ENCODE data around the gene ABCA4.

The ABCA4 gene

GRCh38 chr1:94104776-94105580 is 16.0 kb downstream of the ABCA4 start:
- DNase-seq (ENCODE audit: low spot score): no peak

GRCh38 chr1:94104127-94104684 is 16.7 kb downstream of the ABCA4 start:
- no peak for DNase-seq (ENCODE audit: low spot score)

GRCh38 chr1:94103608-94104007 is 17.3 kb downstream of the ABCA4 start:
- no peak for DNase-seq (ENCODE audit: low spot score)

GRCh38 chr1:94101613-94102525 is 19.1 kb downstream of the ABCA4 start:
- DNase-seq (ENCODE audit: low spot score): peak; percentile 30

- DNase-seq (ENCODE audit: low spot score): peak; percentile 13
Observed at GRCh38 chr1:94100785-94101612, 19.9 kb downstream of the ABCA4 start.

GRCh38 chr1:94100129-94100784 is 20.7 kb downstream of the ABCA4 start:
- DNase-seq (ENCODE audit: low spot score): no peak

- DNase-seq (ENCODE audit: low spot score): no peak
Observed at GRCh38 chr1:94099303-94099702, 21.6 kb downstream of the ABCA4 start.

- no peak for DNase-seq (ENCODE audit: low spot score)
Observed at GRCh38 chr1:94098585-94099111, 22.3 kb downstream of the ABCA4 start.

- no peak for DNase-seq (ENCODE audit: low spot score)
Observed at GRCh38 chr1:94096797-94097549, 24.0 kb downstream of the ABCA4 start.

GRCh38 chr1:94095744-94096469 is 25.0 kb downstream of the ABCA4 start:
- DNase-seq (ENCODE audit: low spot score): no peak

- peak; percentile 46 for DNase-seq (ENCODE audit: low spot score)
Observed at GRCh38 chr1:94095112-94095637, 25.8 kb downstream of the ABCA4 start.

- peak; percentile 58 for DNase-seq (ENCODE audit: low spot score)
Observed at GRCh38 chr1:94094469-94095111, 26.4 kb downstream of the ABCA4 start.

GRCh38 chr1:94093996-94094395 is 27.0 kb downstream of the ABCA4 start:
- peak; percentile 75 for DNase-seq (ENCODE audit: low spot score)

- no peak for DNase-seq (ENCODE audit: low spot score)
Observed at GRCh38 chr1:94093396-94093795, 27.6 kb downstream of the ABCA4 start.

GRCh38 chr1:94092210-94092613 is 28.7 kb downstream of the ABCA4 start:
- DNase-seq (ENCODE audit: low spot score): peak; percentile 63

GRCh38 chr1:94090761-94091160 is 30.2 kb downstream of the ABCA4 start:
- peak; percentile 42 for DNase-seq (ENCODE audit: low spot score)

- no peak for DNase-seq (ENCODE audit: low spot score)
Observed at GRCh38 chr1:94087193-94087592, 33.8 kb downstream of the ABCA4 start.

GRCh38 chr1:94084547-94084946 is 36.4 kb downstream of the ABCA4 start:
- DNase-seq (ENCODE audit: low spot score): no peak

- no peak for DNase-seq (ENCODE audit: low spot score)
Observed at GRCh38 chr1:94084085-94084484, 36.9 kb downstream of the ABCA4 start.

All from kidney tubule cell (primary cell).